ENCODE measurements around the gene KSR1. TPM values are rescaled to one million over a fixed set of nuclear protein-coding genes. Genes with fewer than 3 reads are reported as not detected.

KSR1 gene
- total and polyA plus RNA-seq, 9 of the 15 experiments (the other 6 are each of a cell fraction or from before 2014, with no cell fraction given), result 1.4 to 51.7 (median 18.4) TPM

DNA sequence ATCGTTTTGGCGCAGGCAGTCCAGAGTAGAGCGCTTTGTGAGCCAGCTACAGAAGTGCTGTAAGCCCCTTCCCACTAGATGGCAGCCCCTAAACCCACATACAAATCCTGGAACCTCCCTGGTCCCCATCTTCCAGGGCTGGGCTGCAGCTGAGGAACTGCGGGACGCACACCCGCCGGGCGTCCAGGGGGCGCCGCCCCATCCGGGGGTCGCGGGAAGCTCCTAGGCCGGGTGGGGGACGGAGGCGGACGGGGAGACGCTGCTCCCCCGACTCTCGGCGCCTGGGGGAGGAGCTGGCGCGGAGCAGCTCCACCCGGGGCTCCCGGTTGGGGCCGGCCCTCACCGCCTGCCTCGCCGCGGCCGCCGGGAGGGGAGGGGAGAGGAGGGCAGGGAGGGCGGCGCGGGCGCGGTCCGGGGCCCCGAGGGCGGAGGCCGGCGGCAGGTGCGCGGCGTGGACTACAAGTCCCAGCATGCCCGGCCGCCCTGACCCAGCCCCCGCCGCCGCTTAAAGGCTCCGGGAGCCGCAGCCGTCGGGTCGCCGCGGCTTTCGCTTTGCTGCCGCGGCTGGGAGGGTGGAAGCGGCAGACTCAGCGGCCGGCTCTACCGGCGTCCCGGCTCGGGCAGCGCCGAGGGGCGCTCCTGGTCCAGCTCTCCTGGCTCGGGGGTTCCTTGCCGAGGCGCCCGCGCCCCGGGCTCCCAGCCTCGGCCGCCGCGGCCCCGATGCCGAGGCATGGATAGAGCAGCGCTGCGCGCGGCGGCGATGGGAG lies at the start of gene KSR1 (continued):
- TF ChIP-seq, protein P1, sequence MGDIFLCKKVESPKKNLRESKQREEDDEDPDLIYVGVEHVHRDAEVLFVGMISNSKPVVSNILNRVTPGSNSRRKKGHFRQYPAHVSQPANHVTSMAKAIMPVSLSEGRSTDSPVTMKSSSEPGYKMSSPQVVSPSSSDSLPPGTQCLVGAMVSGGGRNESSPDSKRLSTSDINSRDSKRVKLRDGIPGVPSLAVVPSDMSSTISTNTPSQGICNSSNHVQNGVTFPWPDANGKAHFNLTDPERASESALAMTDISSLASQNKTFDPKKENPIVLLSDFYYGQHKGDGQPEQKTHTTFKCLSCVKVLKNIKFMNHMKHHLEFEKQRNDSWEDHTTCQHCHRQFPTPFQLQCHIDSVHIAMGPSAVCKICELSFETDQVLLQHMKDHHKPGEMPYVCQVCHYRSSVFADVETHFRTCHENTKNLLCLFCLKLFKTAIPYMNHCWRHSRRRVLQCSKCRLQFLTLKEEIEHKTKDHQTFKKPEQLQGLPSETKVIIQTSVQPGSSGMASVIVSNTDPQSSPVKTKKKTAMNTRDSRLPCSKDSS (IDR thresholded peaks at IDR 0.05; ENCODE audit: low read depth, partially characterized antibody), result no peak
- no peak for TF ChIP-seq RBM17 (IDR thresholded peaks at IDR 0.05; ENCODE audit: borderline replicate concordance, low read depth, low read length)
- TF ChIP-seq, protein P2, sequence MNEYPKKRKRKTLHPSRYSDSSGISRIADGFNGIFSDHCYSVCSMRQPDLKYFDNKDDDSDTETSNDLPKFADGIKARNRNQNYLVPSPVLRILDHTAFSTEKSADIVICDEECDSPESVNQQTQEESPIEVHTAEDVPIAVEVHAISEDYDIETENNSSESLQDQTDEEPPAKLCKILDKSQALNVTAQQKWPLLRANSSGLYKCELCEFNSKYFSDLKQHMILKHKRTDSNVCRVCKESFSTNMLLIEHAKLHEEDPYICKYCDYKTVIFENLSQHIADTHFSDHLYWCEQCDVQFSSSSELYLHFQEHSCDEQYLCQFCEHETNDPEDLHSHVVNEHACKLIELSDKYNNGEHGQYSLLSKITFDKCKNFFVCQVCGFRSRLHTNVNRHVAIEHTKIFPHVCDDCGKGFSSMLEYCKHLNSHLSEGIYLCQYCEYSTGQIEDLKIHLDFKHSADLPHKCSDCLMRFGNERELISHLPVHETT (CRISPR knock-in tag; conservative IDR thresholded peaks at IDR 0.05 in 1 of 2, IDR thresholded peaks at IDR 0.05 in 1 of 2), result peak in 1 of 2 experiments; percentile 82; a peak in 2 of 4 replicates
- no peak for TF ChIP-seq RBM39 (optimal IDR thresholded peaks at IDR 0.05; ENCODE audit: low read depth, low read length)
- TF ChIP-seq JUN (IDR thresholded peaks at IDR 0.05; ENCODE audit: borderline replicate concordance, low read depth, low read length), result no peak
- TF ChIP-seq JUN (CRISPR knock-in tag; IDR thresholded peaks at IDR 0.05; ENCODE audit: borderline replicate concordance), result no peak
- no peak for TF ChIP-seq HDAC8 (tag; IDR thresholded peaks at IDR 0.05)
- no peak for TF ChIP-seq STAT5B (CRISPR knock-in tag; IDR thresholded peaks at IDR 0.05)
- no peak for TF ChIP-seq SMARCA5 (IDR thresholded peaks at IDR 0.05)
- TF ChIP-seq, protein P3, sequence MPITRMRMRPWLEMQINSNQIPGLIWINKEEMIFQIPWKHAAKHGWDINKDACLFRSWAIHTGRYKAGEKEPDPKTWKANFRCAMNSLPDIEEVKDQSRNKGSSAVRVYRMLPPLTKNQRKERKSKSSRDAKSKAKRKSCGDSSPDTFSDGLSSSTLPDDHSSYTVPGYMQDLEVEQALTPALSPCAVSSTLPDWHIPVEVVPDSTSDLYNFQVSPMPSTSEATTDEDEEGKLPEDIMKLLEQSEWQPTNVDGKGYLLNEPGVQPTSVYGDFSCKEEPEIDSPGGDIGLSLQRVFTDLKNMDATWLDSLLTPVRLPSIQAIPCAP (CRISPR knock-in tag; IDR thresholded peaks at IDR 0.05; ENCODE audit: borderline replicate concordance), result no peak
- TF ChIP-seq NUFIP1 (IDR thresholded peaks at IDR 0.05; ENCODE audit: partially characterized antibody), result no peak
- no peak for TF ChIP-seq LCOR (CRISPR knock-in tag; IDR thresholded peaks at IDR 0.05)
- TF ChIP-seq, protein P4, sequence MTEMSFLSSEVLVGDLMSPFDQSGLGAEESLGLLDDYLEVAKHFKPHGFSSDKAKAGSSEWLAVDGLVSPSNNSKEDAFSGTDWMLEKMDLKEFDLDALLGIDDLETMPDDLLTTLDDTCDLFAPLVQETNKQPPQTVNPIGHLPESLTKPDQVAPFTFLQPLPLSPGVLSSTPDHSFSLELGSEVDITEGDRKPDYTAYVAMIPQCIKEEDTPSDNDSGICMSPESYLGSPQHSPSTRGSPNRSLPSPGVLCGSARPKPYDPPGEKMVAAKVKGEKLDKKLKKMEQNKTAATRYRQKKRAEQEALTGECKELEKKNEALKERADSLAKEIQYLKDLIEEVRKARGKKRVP (CRISPR knock-in tag; IDR thresholded peaks at IDR 0.05), result no peak
- no peak for TF ChIP-seq TCF3 (CRISPR knock-in tag; IDR thresholded peaks at IDR 0.05)
- TF ChIP-seq, protein P5, sequence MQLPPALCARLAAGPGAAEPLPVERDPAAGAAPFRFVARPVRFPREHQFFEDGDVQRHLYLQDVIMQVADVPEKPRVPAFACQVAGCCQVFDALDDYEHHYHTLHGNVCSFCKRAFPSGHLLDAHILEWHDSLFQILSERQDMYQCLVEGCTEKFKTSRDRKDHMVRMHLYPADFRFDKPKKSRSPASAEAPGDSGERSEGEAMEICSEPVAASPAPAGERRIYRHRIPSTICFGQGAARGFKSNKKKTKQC (CRISPR knock-in tag; IDR thresholded peaks at IDR 0.05), result no peak
- no peak for TF ChIP-seq TEAD1 (CRISPR knock-in tag; IDR thresholded peaks at IDR 0.05)
- TF ChIP-seq MYBL2 (IDR thresholded peaks at IDR 0.05; ENCODE audit: low read depth), result no peak
- no peak for TF ChIP-seq MYBL2 (CRISPR knock-in tag; IDR thresholded peaks at IDR 0.05; ENCODE audit: borderline replicate concordance)
- no peak for TF ChIP-seq RBM14 (IDR thresholded peaks at IDR 0.05; ENCODE audit: borderline replicate concordance, insufficient read depth, low read depth, low read length)
- TF ChIP-seq ARHGAP35 (IDR thresholded peaks at IDR 0.05; ENCODE audit: partially characterized antibody), result no peak
- TF ChIP-seq, protein P6, sequence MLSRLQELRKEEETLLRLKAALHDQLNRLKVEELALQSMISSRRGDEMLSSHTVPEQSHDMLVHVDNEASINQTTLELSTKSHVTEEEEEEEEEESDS (CRISPR knock-in tag; IDR thresholded peaks at IDR 0.05), result no peak
- TF ChIP-seq SNIP1 (IDR thresholded peaks at IDR 0.05; ENCODE audit: low read depth), result no peak
